Natural killer cell (primary cell): ENCODE data around the gene NHSL2. TPM values are rescaled to one million over a fixed set of nuclear protein-coding genes. Genes with fewer than 3 reads are reported as not detected.

ENCODE experiments used
- ATAC-seq, 3 donors: fragments of 150-1000 bp in 2 of 3; fragments of 200-7000 bp in 1 of 3; cut with Tn5 transposase; 1 replicate in 1 of 3; 2 replicates in 2 of 3; pipeline ENCODE4 v1.10.0; 2021; ENCODE audit warnings: mild to moderate bottlenecking in 2 of 3, moderate library complexity in 2 of 3
- DNase-seq, 2 donors: peaks; one replicate each; pipeline versions ENCODE4 v3.0.0 to v3.0.0-alpha.2; 2013 to 2021; ENCODE audit warnings: mixed read lengths in 1 of 2
- H3K27ac ChIP-seq: one replicate; pipeline ENCODE4 v1.5.1; 2013; ENCODE audit warnings: mild to moderate bottlenecking, low read length
- H3K27me3 ChIP-seq: one replicate; pipeline ENCODE4 v1.6.1; 2013; ENCODE audit warnings: low read length; ENCODE audit not compliant: control insufficient read depth, insufficient read depth
- H3K36me3 ChIP-seq: one replicate; pipeline ENCODE4 v1.6.1; 2013; ENCODE audit warnings: low read length; ENCODE audit not compliant: control insufficient read depth, insufficient read depth
- H3K4me1 ChIP-seq: one replicate; pipeline ENCODE4 v1.6.1; 2013; ENCODE audit warnings: low read length; ENCODE audit not compliant: control insufficient read depth, insufficient read depth
- H3K4me3 ChIP-seq: one replicate; pipeline ENCODE4 v1.5.1; 2013; ENCODE audit warnings: low read length
- H3K9me3 ChIP-seq: one replicate; pipeline ENCODE4 v1.6.1; 2013; ENCODE audit warnings: low read length; ENCODE audit not compliant: control insufficient read depth, insufficient read depth
- H3K27ac Mint-ChIP-seq, 2 donors: one replicate each; pipeline ENCODE4 v1.8.0; 2022; ENCODE audit warnings: mild to moderate bottlenecking in 2 of 2, mixed read lengths in 2 of 2, moderate library complexity in 1 of 2
- H3K27me3 Mint-ChIP-seq, 2 donors: one replicate each; pipeline ENCODE4 v1.8.0; 2022; ENCODE audit warnings: low read depth in 2 of 2, mixed read lengths in 2 of 2
- H3K36me3 Mint-ChIP-seq: one replicate; pipeline ENCODE4 v1.8.0; 2022; ENCODE audit warnings: mixed read lengths
- H3K4me1 Mint-ChIP-seq, 2 donors: one replicate each; pipeline ENCODE4 v1.8.0; 2022; ENCODE audit warnings: mixed read lengths in 2 of 2
- H3K4me3 Mint-ChIP-seq: one replicate; pipeline ENCODE4 v1.8.0; 2022; ENCODE audit warnings: mild to moderate bottlenecking, moderate library complexity, mixed read lengths
- H3K9me3 Mint-ChIP-seq, 2 donors: one replicate each; pipeline ENCODE4 v1.8.0; 2022; ENCODE audit warnings: mixed read lengths in 2 of 2
- WGBS: methylation state at CpG from one replicate; pipeline ENCODE4 v1.1.7; 2013; ENCODE audit warnings: missing lambda C conversion rate; ENCODE audit not compliant: insufficient coverage; 5-methylcytosine and 5-hydroxymethylcytosine counted together
- intact Hi-C: fragments of 100-400 bp; cut with micrococcal nuclease; formaldehyde crosslinking; loops from one replicate; pipeline ENCODE4 v1.14.2; 2022
- total RNA-seq, 4 donors: library from RNA; stranded (reverse); fragments of 120-200 nt in 1 of 4; gene quantifications; one replicate each; pipeline versions ENCODE4 v1.2.3 to v1.2.4, GENCODE V29; 2013 to 2022
- TF ChIP-seq, protein P1 (sequence below): fragments of 200-600 bp; IDR thresholded peaks from one replicate; pipeline ENCODE4 v1.8.0; 2022; ENCODE audit warnings: antibody characterized with exemption

Gene NHSL2
- total RNA-seq, 3 donors from 2014 or later (not counting 1 experiment from before 2014, with no cell fraction given) = 15.0 to 32.5 (median 30.8) TPM

GRCh38 chrX:72046447-72046846, 135.8 kb downstream of the NHSL2 start:
- H3K4me3 Mint-ChIP-seq = no peak overlapping the region
- TF ChIP-seq, protein P1, sequence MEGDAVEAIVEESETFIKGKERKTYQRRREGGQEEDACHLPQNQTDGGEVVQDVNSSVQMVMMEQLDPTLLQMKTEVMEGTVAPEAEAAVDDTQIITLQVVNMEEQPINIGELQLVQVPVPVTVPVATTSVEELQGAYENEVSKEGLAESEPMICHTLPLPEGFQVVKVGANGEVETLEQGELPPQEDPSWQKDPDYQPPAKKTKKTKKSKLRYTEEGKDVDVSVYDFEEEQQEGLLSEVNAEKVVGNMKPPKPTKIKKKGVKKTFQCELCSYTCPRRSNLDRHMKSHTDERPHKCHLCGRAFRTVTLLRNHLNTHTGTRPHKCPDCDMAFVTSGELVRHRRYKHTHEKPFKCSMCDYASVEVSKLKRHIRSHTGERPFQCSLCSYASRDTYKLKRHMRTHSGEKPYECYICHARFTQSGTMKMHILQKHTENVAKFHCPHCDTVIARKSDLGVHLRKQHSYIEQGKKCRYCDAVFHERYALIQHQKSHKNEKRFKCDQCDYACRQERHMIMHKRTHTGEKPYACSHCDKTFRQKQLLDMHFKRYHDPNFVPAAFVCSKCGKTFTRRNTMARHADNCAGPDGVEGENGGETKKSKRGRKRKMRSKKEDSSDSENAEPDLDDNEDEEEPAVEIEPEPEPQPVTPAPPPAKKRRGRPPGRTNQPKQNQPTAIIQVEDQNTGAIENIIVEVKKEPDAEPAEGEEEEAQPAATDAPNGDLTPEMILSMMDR = no peak
- no peaks in the 10 kb centered on the region for H3K9me3 Mint-ChIP-seq
- intact Hi-C loops = no loop called here
- H3K9me3 ChIP-seq = no peaks in the 10 kb centered on the region
- no peak overlapping the region for H3K27ac Mint-ChIP-seq
- H3K27ac ChIP-seq = no peak overlapping the region
- no peak overlapping the region for H3K4me3 ChIP-seq
- H3K4me1 ChIP-seq = peaks cover 19% of the 10 kb centered on the region
- ATAC-seq (no peak), DNase-seq (peak in 1 of 2 donors; percentile 32)
- 32% methylated on average over 5 of the region's 6 CpGs for WGBS
- H3K36me3 Mint-ChIP-seq = no peaks in the 10 kb centered on the region
- no peaks in the 10 kb centered on the region for H3K36me3 ChIP-seq
- peaks cover 3 to 42% of the 10 kb centered on the region in 2 donors for H3K27me3 Mint-ChIP-seq
- peaks cover 15 to 29% of the 10 kb centered on the region in 2 donors for H3K4me1 Mint-ChIP-seq
- H3K27me3 ChIP-seq = no peaks in the 10 kb centered on the region

- Histone ChIP-seq H3K27ac (no peak overlapping the region), H3K36me3 (no peaks in the 10 kb centered on the region), H3K4me3 (no peak overlapping the region), H3K27me3 (no peaks in the 10 kb centered on the region), H3K4me1 (peaks cover 11% of the 10 kb centered on the region), H3K9me3 (no peaks in the 10 kb centered on the region)
- peaks cover 15 to 24% of the 10 kb centered on the region in 2 donors for H3K4me1 Mint-ChIP-seq
- TF ChIP-seq, protein P1 = no peak
- 76% methylated on average over 8 of the region's 8 CpGs for WGBS
- intact Hi-C loops = loop anchor here (1.0 kb wide), 1 partner anchor 78 kb away; no protein-coding TSS in a partner anchor
- peaks cover 5 to 46% of the 10 kb centered on the region in 2 donors for H3K27me3 Mint-ChIP-seq
- ATAC-seq = peak in 2 of 3 donors; percentile 52 to 54
- DNase-seq = peak; percentile 18 to 43
- peak overlapping the region in 1 of 2 donors; percentile 21 for H3K27ac Mint-ChIP-seq
- H3K36me3 Mint-ChIP-seq = no peaks in the 10 kb centered on the region
- no peak overlapping the region for H3K4me3 Mint-ChIP-seq
- H3K9me3 Mint-ChIP-seq = no peaks in the 10 kb centered on the region
Observed at GRCh38 chrX:72048510-72049455, 138.1 kb downstream of the NHSL2 start.

DNA sequence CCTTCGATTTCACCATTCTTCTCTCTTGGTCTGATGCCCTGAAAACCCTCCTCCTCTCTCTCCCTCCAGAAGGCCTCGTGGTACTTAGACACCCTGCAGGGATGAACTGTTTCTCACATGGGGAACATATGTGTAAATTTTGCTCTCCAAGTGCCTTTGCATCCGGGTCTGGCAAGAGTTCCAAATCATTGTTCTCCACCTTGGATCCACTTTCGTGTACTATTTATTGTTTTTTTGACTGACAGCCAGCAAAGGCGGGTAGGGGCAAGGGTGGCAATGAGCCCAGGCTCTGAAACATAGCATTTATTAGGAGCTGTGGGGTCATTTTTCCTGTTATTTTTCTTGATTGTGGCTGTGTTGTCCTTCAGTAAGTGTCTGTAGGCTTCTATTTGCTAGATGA, 139.4 kb downstream of the NHSL2 start:
- H3K4me1 Mint-ChIP-seq = peaks cover 15 to 24% of the 10 kb centered on the region in 2 donors
- H3K4me3 Mint-ChIP-seq = no peak overlapping the region
- H3K9me3 Mint-ChIP-seq = no peaks in the 10 kb centered on the region
- no peaks in the 10 kb centered on the region for H3K36me3 Mint-ChIP-seq
- ATAC-seq (no peak), DNase-seq (no peak)
- no peak overlapping the region for H3K27ac ChIP-seq
- no peaks in the 10 kb centered on the region for H3K27me3 ChIP-seq
- peaks cover 10 to 46% of the 10 kb centered on the region in 2 donors for H3K27me3 Mint-ChIP-seq
- no peak overlapping the region for H3K4me3 ChIP-seq
- intact Hi-C loops = no loop called here
- no peaks in the 10 kb centered on the region for H3K36me3 ChIP-seq
- H3K9me3 ChIP-seq = no peaks in the 10 kb centered on the region
- 79% methylated on average over 3 of the region's 5 CpGs for WGBS
- peaks cover 11% of the 10 kb centered on the region for H3K4me1 ChIP-seq
- no peak overlapping the region for H3K27ac Mint-ChIP-seq
- TF ChIP-seq, protein P1 = no peak
